Muscle layer of colon (tissue), 2 donors: ENCODE measurements around the gene CCDC102B.

Experiments
- H3K27ac ChIP-seq: one replicate; pipeline ENCODE4 v1.7.0; 2013; ENCODE audit warnings: low read depth, mild to moderate bottlenecking, low read length, moderate library complexity
- H3K27me3 ChIP-seq, 2 donors: one replicate each; pipeline ENCODE4 v1.7.0; 2013; ENCODE audit warnings: low read length in 2 of 2, mild to moderate bottlenecking in 2 of 2; ENCODE audit not compliant: insufficient read depth in 2 of 2, control insufficient read depth in 1 of 2
- H3K36me3 ChIP-seq: one replicate; pipeline ENCODE4 v1.7.0; 2013; ENCODE audit warnings: mild to moderate bottlenecking, low read length; ENCODE audit not compliant: insufficient read depth
- H3K4me1 ChIP-seq: one replicate; pipeline ENCODE4 v1.7.0; 2013; ENCODE audit warnings: mild to moderate bottlenecking, low read length; ENCODE audit not compliant: insufficient read depth
- H3K4me3 ChIP-seq, 2 donors: one replicate each; pipeline ENCODE4 v1.7.0; 2013; ENCODE audit warnings: low read length in 2 of 2, low read depth in 1 of 2, mild to moderate bottlenecking in 1 of 2, moderate library complexity in 1 of 2
- H3K9ac ChIP-seq: one replicate; pipeline ENCODE4 v1.7.0; 2013; ENCODE audit warnings: low read length
- H3K9me3 ChIP-seq: one replicate; pipeline ENCODE4 v1.7.0; 2013; ENCODE audit warnings: mild to moderate bottlenecking, low read length
- donor health status: abdominal sarcoma.
- donor health status: Adenocarcinoma of cecum.

The CCDC102B gene

DNA sequence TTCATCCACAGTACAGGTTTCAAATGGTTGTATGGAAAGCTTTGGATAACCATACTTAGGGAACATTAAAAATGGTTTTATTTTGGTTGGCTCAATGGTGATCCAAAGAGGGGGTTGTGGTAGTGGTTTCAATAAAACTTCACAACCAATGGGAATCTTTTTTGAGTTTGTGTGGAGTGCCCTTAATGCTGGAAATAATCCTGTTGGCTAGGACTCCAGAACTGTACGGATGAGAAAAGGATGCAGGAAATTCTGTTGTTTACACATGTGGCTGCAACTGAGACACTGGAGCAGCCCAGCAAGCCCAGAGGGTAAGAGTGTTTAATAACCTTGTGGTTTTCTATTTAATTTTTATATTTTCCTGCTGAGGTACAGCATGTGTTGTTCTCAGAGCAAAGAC is at the start of gene CCDC102B:
TSS of gene CCDC102B (plus strand) at position 210 of the 400 bp plus-strand sequence. CDS start 38,684 bp downstream, outside the sequence.
- Histone ChIP-seq H3K4me3 (no peak within 1 kb of the TSS), H3K4me1 (no peaks in the 10 kb centered on the region), H3K9me3 (no peaks in the 10 kb centered on the region), H3K36me3 (no peaks in the 10 kb centered on the region), H3K9ac (no peak within 1 kb of the TSS), H3K27ac (no peak within 1 kb of the TSS), H3K27me3 (no peaks in the 10 kb centered on the region)

DNA sequence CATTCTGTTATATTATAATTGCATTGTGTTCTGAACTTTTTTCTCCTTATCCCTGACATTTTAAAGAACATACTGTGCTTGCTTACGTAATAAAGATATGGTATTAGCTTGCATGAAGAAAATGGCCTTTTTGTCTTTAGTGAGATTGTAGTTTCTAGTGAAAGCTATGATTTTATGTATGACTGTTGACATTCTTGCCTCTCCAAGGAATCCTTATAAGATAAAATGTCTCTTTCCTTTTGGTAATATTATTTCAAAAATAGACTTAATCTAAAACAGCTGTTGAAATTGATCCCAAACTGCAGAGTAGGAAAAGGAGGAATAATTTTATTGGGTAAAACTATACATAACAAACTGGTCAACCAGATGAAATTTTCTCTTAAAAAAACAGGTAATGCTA is 40.8 kb upstream of the CCDC102B start:
- H3K27ac ChIP-seq, result no peak overlapping the region

DNA sequence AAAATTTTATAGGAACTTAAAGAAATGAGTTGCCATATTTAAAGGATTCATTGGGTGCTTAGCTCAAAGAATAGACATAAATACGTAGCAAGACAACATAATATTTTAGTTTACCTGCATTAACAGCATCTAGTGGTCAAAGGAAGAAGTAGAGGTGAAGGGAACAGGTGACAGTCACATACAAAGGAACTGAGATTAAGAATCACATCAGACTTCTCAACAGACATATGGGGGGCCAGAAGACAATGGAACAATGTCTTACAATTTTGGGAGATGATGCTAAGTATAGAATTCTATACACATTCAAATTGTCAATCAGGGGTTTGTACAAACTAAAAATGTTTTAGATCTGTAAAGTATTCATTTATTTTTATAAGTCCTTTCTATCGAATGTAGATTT is 38.6 kb upstream of the CCDC102B start:
- Histone ChIP-seq H3K4me3 (no peak overlapping the region), H3K9ac (no peak overlapping the region), H3K27ac (no peak overlapping the region), H3K9me3 (no peaks in the 10 kb centered on the region), H3K27me3 (no peaks in the 10 kb centered on the region), H3K36me3 (no peaks in the 10 kb centered on the region), H3K4me1 (no peaks in the 10 kb centered on the region)

More for the DNA sequence above, 40.8 kb upstream of the CCDC102B start:
- no peak overlapping the region for H3K4me3 ChIP-seq
- H3K4me1 ChIP-seq, result no peaks in the 10 kb centered on the region
- no peaks in the 10 kb centered on the region for H3K27me3 ChIP-seq
- H3K9ac ChIP-seq, result no peak overlapping the region
- no peaks in the 10 kb centered on the region for H3K36me3 ChIP-seq
- no peaks in the 10 kb centered on the region for H3K9me3 ChIP-seq

DNA sequence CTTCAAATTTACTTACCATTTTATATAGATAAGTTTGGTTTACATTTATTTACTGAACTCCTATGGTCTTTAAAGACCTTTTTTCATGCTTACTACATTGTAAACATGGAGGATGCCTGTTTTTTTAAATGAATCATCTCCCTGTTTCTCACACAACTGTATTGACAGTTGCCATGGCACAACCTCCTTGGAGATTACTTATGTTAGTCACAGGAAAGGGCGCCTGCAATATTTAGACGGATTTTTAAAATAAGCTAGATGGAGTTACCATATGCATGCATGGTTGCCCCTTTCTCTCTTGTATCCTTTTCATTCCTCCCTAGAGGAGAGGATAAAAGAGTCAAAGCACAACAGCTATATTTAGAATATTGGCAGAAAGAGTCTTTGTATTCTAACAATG is 34.8 kb upstream of the CCDC102B start:
- Histone ChIP-seq H3K27me3 (no peaks in the 10 kb centered on the region), H3K36me3 (no peaks in the 10 kb centered on the region), H3K9ac (no peak overlapping the region), H3K27ac (no peak overlapping the region), H3K4me1 (no peaks in the 10 kb centered on the region), H3K9me3 (no peaks in the 10 kb centered on the region), H3K4me3 (no peak overlapping the region)

DNA sequence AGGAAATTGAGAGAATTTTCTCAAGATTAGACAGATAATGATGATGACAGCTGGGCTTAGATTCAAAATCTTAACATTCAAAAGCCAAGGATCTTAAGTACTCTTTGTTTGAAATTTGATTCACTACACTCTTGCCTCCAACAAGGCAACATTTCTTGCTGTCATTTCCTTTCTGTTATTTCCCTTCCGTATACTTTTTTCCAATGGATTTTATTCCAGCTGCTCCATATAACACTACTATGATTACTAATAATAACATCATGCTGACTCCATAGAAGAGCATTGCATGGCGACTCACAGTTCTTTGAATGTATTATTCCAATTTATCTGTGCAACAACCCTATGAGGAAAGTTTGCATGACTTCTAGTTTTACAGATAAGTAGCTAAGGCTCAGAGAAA is 33.9 kb upstream of the CCDC102B start:
- no peaks in the 10 kb centered on the region for H3K9me3 ChIP-seq
- no peaks in the 10 kb centered on the region for H3K4me1 ChIP-seq
- no peaks in the 10 kb centered on the region for H3K36me3 ChIP-seq
- H3K9ac ChIP-seq, result no peak overlapping the region
- H3K27ac ChIP-seq, result no peak overlapping the region
- H3K4me3 ChIP-seq, result no peak overlapping the region
- H3K27me3 ChIP-seq, result no peaks in the 10 kb centered on the region

DNA sequence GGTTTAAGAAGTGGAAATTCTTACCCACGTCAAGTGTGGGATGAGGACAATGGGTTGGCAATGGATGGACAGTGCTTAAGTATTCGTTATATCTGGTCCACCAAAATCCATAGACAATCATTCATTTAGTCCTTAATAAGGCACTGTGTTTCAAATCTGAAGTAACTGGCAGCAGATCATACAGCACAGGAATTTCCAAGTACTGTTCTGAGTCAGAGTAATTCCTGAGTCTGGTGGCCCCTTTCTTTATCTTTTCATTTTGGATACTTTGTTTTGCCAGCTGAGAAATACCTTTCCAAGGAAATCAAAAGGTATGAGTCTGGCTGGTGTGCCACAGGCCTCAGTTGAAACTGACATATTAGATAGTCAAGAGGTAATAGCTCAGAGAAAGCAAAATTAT is 31.4 kb upstream of the CCDC102B start:
- Histone ChIP-seq H3K9me3 (no peaks in the 10 kb centered on the region), H3K27ac (no peak overlapping the region), H3K36me3 (no peaks in the 10 kb centered on the region), H3K4me1 (no peaks in the 10 kb centered on the region), H3K9ac (no peak overlapping the region), H3K4me3 (no peak overlapping the region), H3K27me3 (no peaks in the 10 kb centered on the region)

DNA sequence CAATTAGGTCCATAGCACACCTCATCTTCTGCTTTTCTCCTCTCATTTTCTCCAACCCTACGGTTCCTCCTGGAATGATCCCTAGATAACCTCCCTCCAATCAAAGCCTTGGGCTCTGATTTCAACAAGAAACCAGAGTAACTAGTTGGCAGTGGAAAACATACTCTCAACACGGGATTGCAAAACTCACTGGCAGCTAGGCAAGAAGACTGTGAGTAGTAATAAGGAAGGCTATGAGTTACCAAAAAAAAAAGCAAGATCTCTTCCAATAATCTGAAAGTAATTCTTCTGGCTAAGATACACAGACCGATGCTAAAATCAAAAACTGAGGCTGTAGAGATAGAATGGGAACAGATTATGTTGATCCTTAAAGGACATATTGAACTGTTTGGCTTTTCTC is 28.4 kb upstream of the CCDC102B start:
- Histone ChIP-seq H3K27me3 (no peaks in the 10 kb centered on the region), H3K4me3 (no peak overlapping the region), H3K36me3 (no peaks in the 10 kb centered on the region), H3K27ac (no peak overlapping the region), H3K4me1 (no peaks in the 10 kb centered on the region), H3K9ac (no peak overlapping the region), H3K9me3 (no peaks in the 10 kb centered on the region)

DNA sequence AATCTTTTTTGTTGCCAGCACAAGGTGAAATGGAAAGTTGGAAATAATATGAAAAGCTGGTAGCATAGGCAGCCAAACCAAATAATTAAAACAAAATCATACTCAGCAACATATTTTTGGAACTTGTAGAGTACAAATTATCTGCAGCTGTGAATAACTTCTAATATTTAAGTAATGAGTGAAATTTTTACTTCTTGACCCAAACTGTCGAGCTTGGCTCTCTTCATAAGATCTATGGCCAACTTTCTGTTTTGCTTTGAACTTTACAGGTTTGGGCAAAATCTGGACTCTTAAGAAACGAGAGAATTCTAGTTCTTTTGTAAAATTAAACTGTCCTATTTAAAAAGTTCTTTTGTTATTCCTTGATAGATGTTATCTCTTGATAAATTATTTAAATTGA is 25.6 kb upstream of the CCDC102B start:
- Histone ChIP-seq H3K4me1 (no peaks in the 10 kb centered on the region), H3K4me3 (no peak overlapping the region), H3K36me3 (no peaks in the 10 kb centered on the region), H3K27me3 (no peaks in the 10 kb centered on the region), H3K9me3 (no peaks in the 10 kb centered on the region), H3K9ac (no peak overlapping the region), H3K27ac (no peak overlapping the region)

DNA sequence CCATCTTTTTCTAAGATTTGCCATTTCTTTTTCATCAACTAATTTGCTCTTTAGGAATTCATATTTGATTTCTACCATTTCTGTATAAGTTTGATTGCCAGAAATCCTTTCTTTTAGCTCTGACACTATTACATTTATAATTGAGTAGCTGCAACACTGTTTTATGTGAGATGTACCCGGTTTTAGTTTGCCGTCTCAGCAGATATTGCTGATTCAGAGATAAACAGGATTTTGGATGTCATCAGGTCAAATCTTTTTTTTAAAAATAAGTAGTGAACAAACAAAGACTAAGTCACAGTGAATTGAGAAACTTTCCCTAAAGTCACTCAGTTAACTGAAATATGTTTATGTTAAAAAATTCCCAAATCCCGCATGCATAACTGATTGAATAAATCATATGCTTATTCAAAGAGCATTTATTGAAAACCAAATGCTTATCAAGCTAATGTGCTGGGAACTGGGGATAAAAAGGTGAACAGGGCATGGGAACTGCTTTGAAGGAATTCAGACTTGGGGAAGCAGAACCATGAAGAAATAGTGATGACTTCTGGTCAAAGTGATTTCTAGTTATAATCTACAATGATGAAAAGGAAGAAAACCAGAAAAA is 19.5 kb upstream of the CCDC102B start:
- H3K4me1 ChIP-seq, result no peaks in the 10 kb centered on the region
- no peak overlapping the region for H3K27ac ChIP-seq
- H3K4me3 ChIP-seq, result no peak overlapping the region
- no peaks in the 10 kb centered on the region for H3K36me3 ChIP-seq
- H3K9ac ChIP-seq, result no peak overlapping the region
- H3K27me3 ChIP-seq, result no peaks in the 10 kb centered on the region
- no peaks in the 10 kb centered on the region for H3K9me3 ChIP-seq

DNA sequence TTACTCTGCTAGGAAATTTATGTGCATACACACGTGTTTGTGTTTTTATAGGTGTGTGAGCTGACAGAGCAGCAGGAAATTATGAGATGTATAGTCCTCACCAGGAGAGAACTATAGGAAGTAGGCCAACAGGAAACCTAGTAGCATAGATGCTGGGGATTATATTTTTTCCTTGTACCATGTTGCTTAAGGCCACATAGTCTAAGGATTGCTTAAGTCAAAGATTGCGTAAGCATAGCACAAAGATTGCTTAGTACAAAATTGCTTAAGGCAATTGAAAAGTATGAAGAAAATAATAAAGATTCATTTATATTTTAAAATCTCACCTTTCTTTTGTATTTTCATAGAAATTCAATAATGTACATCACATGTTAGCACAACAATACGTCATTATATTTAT is 18.7 kb upstream of the CCDC102B start:
- H3K9ac ChIP-seq, result no peak overlapping the region
- H3K27ac ChIP-seq, result no peak overlapping the region
- H3K27me3 ChIP-seq, result no peaks in the 10 kb centered on the region
- H3K4me1 ChIP-seq, result no peaks in the 10 kb centered on the region
- no peaks in the 10 kb centered on the region for H3K9me3 ChIP-seq
- H3K36me3 ChIP-seq, result no peaks in the 10 kb centered on the region
- no peak overlapping the region for H3K4me3 ChIP-seq

DNA sequence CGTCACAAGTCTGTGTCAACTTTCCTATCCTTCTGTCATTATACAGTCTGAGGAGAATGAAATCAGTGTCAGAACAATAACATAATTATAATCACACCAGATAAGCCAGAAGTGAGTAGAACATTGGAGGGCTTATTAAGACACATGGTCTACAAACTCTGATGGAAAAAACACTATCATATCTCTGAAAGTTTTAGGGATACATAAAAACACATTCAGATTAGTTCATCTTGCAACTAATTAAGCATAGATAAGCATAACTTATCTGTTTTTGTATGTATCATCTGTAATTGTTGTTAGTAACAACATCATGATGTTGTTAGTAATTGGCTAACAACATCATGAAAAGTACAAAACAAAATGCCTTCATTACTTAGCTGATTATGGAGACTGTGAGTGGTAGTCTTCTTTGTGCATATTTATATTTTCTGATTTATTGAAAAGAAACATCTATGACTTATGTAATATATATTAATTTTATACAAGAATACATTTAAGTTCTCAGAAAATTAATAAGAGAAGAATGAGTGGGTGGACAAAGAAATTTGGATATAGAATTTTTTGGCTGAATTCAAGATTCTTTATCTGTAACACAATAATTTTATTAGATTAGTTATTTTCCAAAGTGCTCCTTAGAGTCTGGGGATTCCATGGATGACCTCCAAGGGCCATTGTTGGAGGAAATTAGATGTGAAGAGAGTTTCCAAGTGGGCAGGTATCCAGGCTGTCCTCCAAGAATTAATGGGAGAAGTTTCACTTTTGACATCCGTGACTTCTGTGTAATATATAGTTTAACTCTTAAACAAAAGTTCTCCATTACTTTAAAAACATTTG is 16.9 kb upstream of the CCDC102B start:
- H3K9me3 ChIP-seq, result no peaks in the 10 kb centered on the region
- no peak overlapping the region for H3K4me3 ChIP-seq
- H3K36me3 ChIP-seq, result no peaks in the 10 kb centered on the region
- no peak overlapping the region for H3K9ac ChIP-seq
- no peaks in the 10 kb centered on the region for H3K27me3 ChIP-seq
- no peak overlapping the region for H3K27ac ChIP-seq
- no peaks in the 10 kb centered on the region for H3K4me1 ChIP-seq

DNA sequence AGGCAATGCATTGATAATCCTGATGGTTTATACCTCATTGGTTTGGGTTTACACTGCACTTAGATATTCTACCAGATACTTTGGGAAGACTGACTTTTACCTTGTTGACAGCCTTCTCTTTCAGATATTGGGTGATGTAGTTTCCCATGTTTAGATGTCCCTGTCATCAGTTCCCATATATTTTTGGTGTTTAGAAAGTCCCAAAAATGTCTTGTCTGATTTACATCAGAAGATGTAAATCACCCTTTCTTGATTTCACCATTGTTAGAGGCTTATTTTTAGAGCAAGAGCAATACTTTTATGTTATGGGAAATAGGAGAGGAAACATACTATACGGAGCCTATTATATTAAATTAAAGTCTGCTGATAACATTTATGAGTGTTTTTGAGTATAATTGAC is 14.4 kb upstream of the CCDC102B start:
- no peak overlapping the region for H3K4me3 ChIP-seq
- no peaks in the 10 kb centered on the region for H3K4me1 ChIP-seq
- H3K9ac ChIP-seq, result no peak overlapping the region
- H3K27ac ChIP-seq, result no peak overlapping the region
- H3K9me3 ChIP-seq, result no peaks in the 10 kb centered on the region
- no peaks in the 10 kb centered on the region for H3K27me3 ChIP-seq
- no peaks in the 10 kb centered on the region for H3K36me3 ChIP-seq
